ENCODE data around the gene MORN2. TPM values are rescaled to one million over a fixed set of nuclear protein-coding genes. Genes with fewer than 3 reads are reported as not detected.
"Not testable (repeated sequence)": the region's sequence is repeated elsewhere in the genome, so short reads cannot be mapped to it uniquely, and the experiment has no call there.

Gene MORN2
- total RNA-seq (10 to 100 TPM; 11.5 to 25.8 (median 19.2) TPM), polyA plus RNA-seq (10 to 100 TPM; 25.6 to 31.3 TPM)
- long read RNA-seq, donor 1, partial matches to known transcripts: 3 of 7 reads
- long read RNA-seq, donor 1, other reads (novel, unspliced or antisense): 0 of 7 reads
- long read RNA-seq, donor 2, partial matches to known transcripts: 0 of 5 reads
- long read RNA-seq, donor 2, other reads (novel, unspliced or antisense): 1 of 5 reads
- long read RNA-seq, donor 3: 0 reads

GRCh38 chr2:38875576-38876367 is at the start of gene MORN2, which contains the start of gene DHX57:
MORN2 (plus strand) TSS chr2:38875976.
DHX57 (minus strand) TSS chr2:38875934; CDS start chr2:38868405, 7,529 bp downstream.
- H3K27ac ChIP-seq: peak within 1 kb of the TSS; percentile 9 to 83 (median 65)
- intact Hi-C loops (cut with DNase I): no loop called here
- WGBS, 2 donors: 0 to 1% methylated on average over 52 of the region's 52 CpGs
- H3K4me3 ChIP-seq: peak within 1 kb of the TSS; percentile 64 to 95 (median 86)
- ATAC-seq (peak; percentile 98 to 100 (median 99)), DNase-seq (peak; percentile 88 to 89)
- H3K4me1 ChIP-seq: peaks cover 0 to 19% (median 14%) of the 10 kb centered on the region in 9 donors
- TF ChIP-seq, protein P1, sequence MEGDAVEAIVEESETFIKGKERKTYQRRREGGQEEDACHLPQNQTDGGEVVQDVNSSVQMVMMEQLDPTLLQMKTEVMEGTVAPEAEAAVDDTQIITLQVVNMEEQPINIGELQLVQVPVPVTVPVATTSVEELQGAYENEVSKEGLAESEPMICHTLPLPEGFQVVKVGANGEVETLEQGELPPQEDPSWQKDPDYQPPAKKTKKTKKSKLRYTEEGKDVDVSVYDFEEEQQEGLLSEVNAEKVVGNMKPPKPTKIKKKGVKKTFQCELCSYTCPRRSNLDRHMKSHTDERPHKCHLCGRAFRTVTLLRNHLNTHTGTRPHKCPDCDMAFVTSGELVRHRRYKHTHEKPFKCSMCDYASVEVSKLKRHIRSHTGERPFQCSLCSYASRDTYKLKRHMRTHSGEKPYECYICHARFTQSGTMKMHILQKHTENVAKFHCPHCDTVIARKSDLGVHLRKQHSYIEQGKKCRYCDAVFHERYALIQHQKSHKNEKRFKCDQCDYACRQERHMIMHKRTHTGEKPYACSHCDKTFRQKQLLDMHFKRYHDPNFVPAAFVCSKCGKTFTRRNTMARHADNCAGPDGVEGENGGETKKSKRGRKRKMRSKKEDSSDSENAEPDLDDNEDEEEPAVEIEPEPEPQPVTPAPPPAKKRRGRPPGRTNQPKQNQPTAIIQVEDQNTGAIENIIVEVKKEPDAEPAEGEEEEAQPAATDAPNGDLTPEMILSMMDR (IDR thresholded peaks at IDR 0.05): no peak
- H3K27me3 ChIP-seq: no peaks in the 10 kb centered on the region
- H3K9me3 ChIP-seq: peaks cover 0 to 23% (median 2%) of the 10 kb centered on the region in 11 donors
- peaks cover 0 to 8% (median 0%) of the 10 kb centered on the region in 9 donors for H3K36me3 ChIP-seq

- intact Hi-C loops (cut with DNase I); H3K4me3 ChIP-seq; H3K27me3 ChIP-seq; DNase-seq; H3K9me3 ChIP-seq: not testable (repeated sequence)
- peaks cover 0 to 85% (median 27%) of the 10 kb centered on the region in 9 donors for H3K36me3 ChIP-seq
- peak overlapping the region in 1 of 10 donors; percentile 71 for H3K27ac ChIP-seq
- H3K4me1 ChIP-seq: peaks cover 0 to 33% (median 0%) of the 10 kb centered on the region in 9 donors
- 80% methylated on average over 9 to 10 of the region's 10 CpGs for WGBS, 2 donors
- peak in 2 of 8 donors; percentile 39 to 42 for ATAC-seq
Measured at GRCh38 chr2:38827539-38828145, 48.1 kb upstream of the MORN2 start.

GRCh38 chr2:38828460-38828859 is 47.3 kb upstream of the MORN2 start:
- WGBS, 2 donors: 70 to 83% methylated on average over 4 of the region's 4 CpGs
- DNase-seq (no peak), ATAC-seq (no peak)
- Histone ChIP-seq H3K9me3 (no peaks in the 10 kb centered on the region), H3K36me3 (peaks cover 0 to 85% (median 18%) of the 10 kb centered on the region in 9 donors), H3K27me3 (no peaks in the 10 kb centered on the region), H3K4me3 (no peak overlapping the region), H3K27ac (peak overlapping the region in 1 of 10 donors; percentile 71), H3K4me1 (peaks cover 0 to 36% (median 0%) of the 10 kb centered on the region in 9 donors)
- intact Hi-C loops (cut with DNase I): no loop called here
- TF ChIP-seq, protein P1 (IDR thresholded peaks at IDR 0.05): no peak

- TF ChIP-seq, protein P1 (IDR thresholded peaks at IDR 0.05): no peak
- Histone ChIP-seq H3K27me3 (no peaks in the 10 kb centered on the region), H3K4me3 (no peak overlapping the region), H3K4me1 (peaks cover 0 to 41% (median 0%) of the 10 kb centered on the region in 9 donors), H3K9me3 (no peaks in the 10 kb centered on the region), H3K36me3 (peaks cover 0 to 85% (median 12%) of the 10 kb centered on the region in 9 donors), H3K27ac (peak overlapping the region in 1 of 10 donors; percentile 85)
- ATAC-seq (no peak), DNase-seq (no peak)
- intact Hi-C loops (cut with DNase I): no loop called here
- 98 to 100% methylated on average over 1 of the region's 1 CpG for WGBS, 2 donors
Measured at GRCh38 chr2:38829971-38830370, 45.8 kb upstream of the MORN2 start.

Data from heart right ventricle (tissue), 16 donors.